GM04504 (cell line): ENCODE results near the gene HBS1L.

Experiments
- DNase-seq: peaks from one replicate; pipeline ENCODE4 v3.0.0-alpha.2; 2012; ENCODE audit warnings: low read depth

The HBS1L gene

DNA sequence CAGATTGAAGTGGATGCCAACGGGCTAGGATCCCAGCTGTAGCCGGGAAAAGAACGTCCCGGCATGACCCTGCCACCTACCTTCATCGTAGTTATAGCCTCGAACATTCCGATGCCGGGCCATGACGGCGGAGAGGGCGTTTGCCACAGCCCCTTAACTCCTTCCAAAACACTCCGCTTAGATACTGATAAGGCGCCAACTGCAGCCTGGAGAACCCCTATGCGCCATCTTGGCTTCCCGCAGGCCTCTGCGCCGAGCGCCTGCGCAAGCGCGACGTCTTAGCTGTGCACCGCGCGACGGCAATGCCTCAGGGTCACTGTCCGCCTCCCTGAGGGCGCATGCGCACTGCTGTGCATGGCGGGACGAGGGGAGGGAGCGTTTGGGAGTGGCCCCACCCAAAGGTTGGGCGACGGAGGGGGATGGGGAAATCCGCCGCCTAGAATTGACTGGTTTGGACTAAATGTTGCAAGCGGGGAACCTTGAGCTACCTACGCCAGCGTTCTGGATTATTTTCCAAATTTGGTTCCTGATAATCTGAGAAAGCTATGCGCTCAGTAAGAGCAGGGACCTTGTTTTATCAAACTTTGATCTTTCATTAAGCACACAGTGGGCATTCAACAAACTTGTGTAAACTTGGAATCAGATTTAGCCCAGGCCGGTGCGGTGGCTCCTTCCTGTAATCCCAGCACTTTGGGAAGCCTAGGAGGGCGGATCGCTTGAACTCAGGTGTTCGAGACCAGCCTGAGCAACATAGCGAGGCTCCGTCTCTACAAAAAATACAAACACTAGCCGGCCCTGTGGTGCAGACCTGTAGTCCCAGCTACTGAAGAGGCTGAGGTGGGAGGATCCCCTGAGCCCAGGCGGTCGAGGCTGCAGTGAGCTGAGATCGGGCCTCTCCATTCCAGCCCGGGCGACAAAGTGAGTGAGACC lies at the start of gene HBS1L:
TSS of gene HBS1L (minus strand) at position 254 of the 930 bp plus-strand sequence. CDS start at position 123, 131 bp downstream.
- peak; percentile 92 for DNase-seq

GRCh38 chr6:135104199-135104598 lies 49.6 kb upstream of the HBS1L start:
- DNase-seq, result no peak

- DNase-seq, result no peak
Observed at GRCh38 chr6:135102191-135102590, 47.6 kb upstream of the HBS1L start.

- DNase-seq, result no peak
Observed at GRCh38 chr6:135097172-135097571, 42.5 kb upstream of the HBS1L start.

GRCh38 chr6:135096403-135097130 lies 41.9 kb upstream of the HBS1L start:
- DNase-seq, result no peak

GRCh38 chr6:135095716-135096115 lies 41.1 kb upstream of the HBS1L start:
- DNase-seq, result no peak

GRCh38 chr6:135094403-135094821 lies 39.8 kb upstream of the HBS1L start:
- DNase-seq, result no peak

- no peak for DNase-seq
Observed at GRCh38 chr6:135093578-135093977, 39.0 kb upstream of the HBS1L start.

DNA sequence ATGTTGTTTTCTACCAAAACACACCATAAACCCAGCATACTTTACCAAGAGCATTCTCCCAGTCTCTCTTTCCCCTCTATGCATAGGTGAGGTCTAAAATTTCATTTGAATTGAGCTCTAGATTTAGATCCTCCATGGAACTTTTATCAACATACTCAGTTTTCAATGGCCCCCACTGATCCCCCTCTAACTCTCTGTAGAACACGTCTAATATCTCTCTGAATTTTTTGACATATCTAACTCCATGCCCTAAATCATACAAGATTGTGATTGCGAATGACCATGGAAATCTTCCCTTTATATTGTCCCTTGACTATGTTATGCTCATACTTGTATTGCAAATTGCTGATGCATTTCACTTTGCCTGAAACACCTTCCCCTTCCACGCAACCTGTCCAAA lies 38.1 kb upstream of the HBS1L start:
- no peak for DNase-seq

DNA sequence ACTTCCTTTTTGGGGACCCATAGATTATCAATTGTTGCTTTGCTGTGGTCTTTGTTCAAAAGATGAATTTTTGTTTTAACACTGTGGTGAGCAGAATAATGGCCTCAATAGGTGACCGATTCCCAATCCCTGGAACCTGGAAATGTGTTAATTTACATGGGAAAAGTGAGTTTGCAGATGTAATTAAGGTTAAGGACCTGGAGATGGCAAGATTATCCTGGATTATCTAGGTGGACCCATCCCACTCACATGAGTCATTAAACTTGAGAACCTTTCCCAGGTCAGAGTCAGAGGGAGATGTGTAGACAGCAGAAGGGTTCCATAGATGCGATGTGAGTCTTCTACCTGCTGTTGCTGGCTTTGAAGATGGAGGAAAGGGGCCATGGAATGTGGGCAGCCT lies 36.2 kb upstream of the HBS1L start:
- DNase-seq, result no peak

GRCh38 chr6:135089901-135090300 lies 35.3 kb upstream of the HBS1L start:
- no peak for DNase-seq

DNA sequence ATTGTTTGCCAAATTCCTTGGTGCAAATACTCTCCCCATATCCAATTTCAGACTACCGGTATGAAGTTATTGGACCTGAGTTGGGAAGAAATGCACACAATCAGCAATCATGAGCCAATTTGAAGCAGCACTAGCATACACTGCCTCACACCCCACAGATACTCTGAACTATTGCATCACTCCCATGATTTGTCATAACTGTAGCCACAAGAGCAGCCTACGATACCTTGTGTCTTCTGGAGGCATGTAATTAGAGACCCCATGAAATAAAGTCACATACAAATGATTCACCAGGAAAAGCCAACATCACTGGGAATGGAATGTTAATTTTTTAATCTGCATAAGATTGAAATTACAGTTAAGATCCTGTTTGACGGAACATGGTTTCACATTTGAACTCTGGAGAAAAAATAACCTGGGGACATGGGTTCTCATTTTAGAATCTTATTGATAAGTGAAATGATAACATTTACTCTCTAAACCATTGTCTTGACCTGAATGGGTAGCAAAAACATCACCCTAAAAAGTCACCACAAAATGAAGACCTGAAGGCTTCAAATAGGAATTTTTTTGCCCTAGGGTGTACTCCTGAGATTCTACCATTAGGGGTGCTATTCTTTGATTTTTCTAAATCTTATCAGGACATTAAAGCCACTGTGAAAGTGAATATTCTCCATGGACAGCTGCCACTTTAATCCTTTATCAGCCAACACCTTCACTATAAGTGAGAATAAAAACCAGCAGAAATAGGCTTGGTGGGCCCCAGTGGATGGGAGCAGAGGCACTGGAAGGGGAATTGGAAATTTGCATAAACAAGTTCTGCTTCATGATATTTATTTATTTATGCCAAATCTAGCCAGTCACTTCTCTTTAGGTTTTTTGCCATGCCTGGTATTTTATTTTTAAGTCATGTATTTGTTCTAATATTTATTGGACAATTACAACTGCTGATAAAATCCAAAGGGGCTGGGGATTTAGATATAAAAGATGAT lies 34.5 kb upstream of the HBS1L start:
- peak; percentile 4 for DNase-seq

DNA sequence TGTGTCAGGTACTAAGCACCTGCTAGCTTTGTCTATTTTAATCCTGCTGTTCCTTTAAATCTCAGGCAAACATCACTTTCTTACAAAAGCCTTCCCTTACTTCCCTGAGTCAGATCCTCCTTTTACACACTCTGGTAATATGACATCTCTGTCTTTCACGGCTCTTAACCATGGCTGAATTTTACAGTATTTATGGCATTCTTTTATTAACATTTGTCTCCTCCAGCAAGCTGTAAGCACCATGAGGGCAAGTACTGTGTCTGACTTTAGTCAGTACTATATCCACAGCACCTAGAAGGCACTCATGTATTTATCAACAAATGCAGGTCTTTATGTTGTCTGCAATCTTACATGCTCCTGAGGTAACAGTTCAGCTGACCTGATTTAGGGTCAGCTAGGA lies 33.7 kb upstream of the HBS1L start:
- no peak for DNase-seq

- no peak for DNase-seq
Observed at GRCh38 chr6:135087803-135088202, 33.2 kb upstream of the HBS1L start.

DNA sequence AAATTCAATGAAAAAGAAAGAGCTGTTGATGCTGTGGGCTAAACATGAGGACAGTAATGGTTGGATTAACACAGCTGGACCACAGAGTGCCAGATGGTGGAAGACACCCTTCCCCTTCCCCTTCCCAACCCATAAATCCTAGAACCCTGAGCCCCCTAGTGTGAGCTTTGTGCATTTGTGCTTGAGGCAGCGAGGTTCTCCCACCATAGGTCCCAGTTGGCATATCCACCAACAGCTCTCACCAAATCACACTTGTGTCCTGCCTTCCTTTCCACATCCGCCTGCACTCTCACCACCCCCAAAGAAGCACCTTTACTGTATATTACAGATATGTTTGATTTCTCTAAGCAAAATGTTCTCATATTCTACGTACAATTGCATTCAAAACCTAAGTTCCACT lies 32.8 kb upstream of the HBS1L start:
- no peak for DNase-seq

DNA sequence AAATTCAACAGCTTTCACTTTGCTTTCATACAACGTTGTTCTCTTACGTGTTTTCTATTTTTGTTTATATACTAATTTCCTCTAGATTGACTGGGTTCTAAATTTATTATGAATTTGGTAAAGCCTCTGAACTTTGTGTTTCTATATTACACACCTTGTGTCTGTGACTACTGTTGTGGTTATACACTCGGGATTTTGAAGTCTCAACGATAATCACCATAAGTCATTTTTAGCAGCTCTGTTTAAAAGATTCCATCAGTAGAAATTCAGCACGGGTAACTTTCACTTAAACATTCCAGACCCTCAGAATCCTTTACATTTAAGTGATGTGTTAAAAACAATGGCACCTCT lies 31.8 kb upstream of the HBS1L start:
- no peak for DNase-seq

DNA sequence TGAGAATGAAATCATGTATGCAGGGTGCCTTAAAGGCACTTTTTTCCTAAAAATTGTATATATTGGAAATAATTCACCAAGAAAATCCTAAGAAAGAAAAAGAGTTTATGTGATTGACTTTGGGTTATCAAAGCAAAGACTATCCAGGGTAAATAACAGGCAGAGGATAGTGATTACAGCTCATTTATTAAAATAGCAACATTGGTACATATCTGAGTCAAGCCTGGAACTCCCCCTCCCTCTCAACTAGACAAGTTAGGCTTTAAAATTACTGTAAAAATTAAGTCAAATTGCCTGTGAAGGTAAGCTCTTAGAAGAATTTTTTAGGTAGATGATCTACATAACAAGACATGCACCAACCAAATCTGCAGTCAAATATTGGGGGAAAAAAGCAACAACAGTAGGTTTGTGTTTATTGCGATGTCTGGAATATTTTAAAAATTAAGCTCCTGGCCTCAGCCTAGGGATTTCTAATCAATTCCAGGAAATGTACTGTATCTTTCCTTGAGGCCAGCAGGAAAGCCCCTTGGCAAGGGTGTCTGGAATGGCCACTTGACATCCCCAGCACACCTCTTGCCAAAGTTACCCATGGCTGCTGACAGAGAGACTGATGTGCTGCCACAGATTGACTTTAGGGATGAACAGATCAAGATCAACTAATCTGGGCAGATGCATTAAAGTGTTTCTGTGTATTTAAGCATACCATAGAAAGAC lies 31.2 kb upstream of the HBS1L start:
- DNase-seq, result no peak

DNA sequence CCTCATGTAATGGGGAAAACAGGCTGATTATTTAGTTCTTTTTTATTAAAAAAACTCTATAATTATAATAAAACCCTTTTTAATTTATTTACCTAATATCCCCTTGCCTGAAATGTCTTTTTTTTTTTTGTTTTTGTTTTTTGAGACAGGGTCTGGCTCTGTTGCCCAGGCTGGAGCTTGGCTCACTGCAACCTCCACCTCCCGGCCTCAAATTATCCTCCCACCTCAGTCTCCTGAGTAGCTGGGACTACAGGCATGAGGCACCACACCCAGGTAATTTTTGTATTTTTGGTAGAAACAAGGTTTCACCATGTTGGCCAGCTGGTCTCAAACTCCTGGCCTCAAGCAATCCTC lies 30.3 kb upstream of the HBS1L start:
- DNase-seq, result no peak

DNA sequence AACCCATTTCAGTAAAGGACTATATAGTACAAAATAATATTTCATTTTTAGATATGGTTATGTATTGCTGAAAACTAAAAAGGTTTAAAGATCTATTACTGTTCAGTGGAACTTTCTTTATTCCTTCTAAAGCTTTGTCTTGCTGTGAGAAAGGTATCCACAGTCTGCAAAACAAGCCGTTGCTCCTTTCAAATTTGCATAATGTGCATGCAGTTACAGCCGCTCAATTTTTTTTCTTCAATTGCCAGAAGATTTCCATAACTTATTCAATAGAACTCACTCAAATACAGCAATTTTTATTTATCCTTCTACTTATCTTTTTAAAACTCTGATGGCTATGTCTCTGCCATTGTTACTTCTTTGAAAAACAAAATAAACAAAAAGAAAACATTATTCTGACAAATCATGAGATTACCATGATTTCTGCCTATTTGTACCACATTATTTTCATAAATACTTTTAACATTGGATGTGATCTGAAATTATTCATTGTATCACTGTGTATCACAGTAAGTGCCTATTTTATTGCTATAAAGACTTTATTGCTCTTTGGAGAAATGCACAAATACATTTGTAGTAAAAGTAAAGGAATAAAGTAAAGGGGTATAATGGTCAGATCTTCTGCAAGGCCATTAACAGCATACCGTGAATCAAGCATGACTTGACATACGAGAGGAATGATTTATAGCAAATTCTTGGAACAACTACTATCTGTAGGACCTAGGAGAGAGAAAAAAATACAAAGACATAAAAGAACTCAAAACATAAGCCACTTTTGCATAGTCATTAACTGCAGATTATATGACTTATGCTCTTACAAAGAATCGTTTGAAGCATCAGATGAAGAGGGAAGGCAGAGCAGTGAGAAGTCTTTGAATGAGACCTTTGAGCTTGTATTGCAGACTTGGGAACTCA lies 29.6 kb upstream of the HBS1L start:
- no peak for DNase-seq

DNA sequence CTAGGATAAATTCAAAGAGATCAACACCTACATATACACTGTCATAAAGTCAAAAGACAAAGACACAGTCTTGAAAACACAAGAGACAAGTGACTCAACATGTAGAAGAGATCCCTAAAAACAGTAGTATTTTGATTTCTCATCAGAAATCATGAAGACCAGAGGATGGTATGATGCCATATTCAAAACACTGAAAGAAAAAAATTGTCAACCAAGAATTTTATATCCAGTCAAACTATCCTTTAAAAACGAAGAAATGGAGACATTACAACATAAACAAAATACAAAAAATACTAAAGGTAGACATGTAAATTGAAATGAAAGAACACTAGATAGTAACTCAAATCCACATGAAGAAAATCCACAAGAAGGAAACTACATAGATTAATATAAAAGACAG lies 27.3 kb upstream of the HBS1L start:
- DNase-seq, result no peak
